ENCODE data around the gene CSF3. TPM values are rescaled to one million over a fixed set of nuclear protein-coding genes. Genes with fewer than 3 reads are reported as not detected.

The CSF3 gene
- total RNA-seq, 4 donors from 2014 or later: not detected

DNA sequence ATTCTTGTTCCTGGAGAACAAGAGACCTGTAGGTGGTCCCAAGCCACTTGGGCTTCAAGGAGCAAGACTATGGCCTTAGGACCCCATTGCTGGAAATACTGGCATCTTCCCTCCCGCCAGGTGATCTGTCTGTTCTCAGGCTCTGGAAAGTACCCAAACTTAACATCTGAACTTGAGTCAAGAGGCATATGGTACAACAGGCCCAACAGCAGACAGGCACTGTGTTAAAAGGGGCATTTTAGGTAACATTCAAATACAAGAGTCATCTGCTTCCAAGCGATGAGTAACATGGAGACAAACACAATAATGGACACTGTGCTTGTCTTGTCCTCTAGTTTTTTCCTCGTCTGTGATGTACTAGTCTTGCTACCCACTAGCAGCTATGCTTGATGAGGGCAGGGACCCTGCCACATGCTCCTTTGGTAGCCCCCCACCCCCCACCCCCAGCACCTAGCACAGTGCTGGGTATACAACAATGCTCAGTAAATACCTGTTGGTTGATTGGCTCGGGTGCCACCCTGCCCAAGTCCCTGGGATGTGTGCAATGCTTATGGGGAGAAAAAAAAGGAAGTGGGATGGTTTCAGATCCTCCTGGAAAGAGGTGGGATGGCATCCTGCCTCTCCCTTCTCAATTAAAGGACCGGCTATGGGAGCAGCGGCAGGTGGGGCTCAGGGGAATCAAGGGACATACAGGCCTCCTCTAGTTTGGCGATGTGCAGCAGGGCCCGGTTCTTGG lies 19.4 kb downstream of the CSF3 start:
- H3K27ac ChIP-seq: no peak overlapping the region
- TF ChIP-seq, protein P1, sequence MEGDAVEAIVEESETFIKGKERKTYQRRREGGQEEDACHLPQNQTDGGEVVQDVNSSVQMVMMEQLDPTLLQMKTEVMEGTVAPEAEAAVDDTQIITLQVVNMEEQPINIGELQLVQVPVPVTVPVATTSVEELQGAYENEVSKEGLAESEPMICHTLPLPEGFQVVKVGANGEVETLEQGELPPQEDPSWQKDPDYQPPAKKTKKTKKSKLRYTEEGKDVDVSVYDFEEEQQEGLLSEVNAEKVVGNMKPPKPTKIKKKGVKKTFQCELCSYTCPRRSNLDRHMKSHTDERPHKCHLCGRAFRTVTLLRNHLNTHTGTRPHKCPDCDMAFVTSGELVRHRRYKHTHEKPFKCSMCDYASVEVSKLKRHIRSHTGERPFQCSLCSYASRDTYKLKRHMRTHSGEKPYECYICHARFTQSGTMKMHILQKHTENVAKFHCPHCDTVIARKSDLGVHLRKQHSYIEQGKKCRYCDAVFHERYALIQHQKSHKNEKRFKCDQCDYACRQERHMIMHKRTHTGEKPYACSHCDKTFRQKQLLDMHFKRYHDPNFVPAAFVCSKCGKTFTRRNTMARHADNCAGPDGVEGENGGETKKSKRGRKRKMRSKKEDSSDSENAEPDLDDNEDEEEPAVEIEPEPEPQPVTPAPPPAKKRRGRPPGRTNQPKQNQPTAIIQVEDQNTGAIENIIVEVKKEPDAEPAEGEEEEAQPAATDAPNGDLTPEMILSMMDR (IDR thresholded peaks at IDR 0.05): no peak
- no peak for TF ChIP-seq POLR2A (IDR thresholded peaks at IDR 0.05)

DNA sequence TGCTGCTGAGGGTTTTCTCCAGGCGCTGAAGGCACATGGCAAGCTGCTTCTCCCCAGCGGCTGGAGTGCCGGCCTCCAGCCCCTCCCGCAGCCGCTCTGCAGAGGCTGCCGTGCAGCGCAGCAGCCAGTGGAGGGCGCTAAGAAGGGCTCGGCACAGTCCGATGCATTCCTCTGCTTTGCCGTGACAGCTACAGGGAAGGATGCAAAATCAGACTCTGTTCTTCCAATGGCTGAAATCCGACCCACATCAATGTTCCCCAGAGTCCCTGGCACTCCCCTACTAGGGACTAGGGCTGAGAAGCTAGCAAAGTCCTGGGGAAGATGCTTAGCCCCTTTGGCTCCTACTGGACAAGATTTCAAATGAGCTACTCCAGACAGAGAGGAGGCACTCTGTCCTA lies 19.9 kb downstream of the CSF3 start:
- no peak for DNase-seq
- Histone ChIP-seq H3K36me3 (peaks cover 0 to 48% (median 0%) of the 10 kb centered on the region in 3 donors), H3K4me3 (no peak overlapping the region), H3K4me1 (peaks cover 0 to 58% (median 0%) of the 10 kb centered on the region in 4 donors), H3K27ac (no peak overlapping the region), H3K9me3 (no peaks in the 10 kb centered on the region), H3K27me3 (no peaks in the 10 kb centered on the region)
- no peak for TF ChIP-seq POLR2A (IDR thresholded peaks at IDR 0.05)
- TF ChIP-seq, protein P1 (IDR thresholded peaks at IDR 0.05): peak in 4 of 6 experiments; percentile 22 to 55 (median 52)

More for the DNA sequence above, 19.4 kb downstream of the CSF3 start:
- Histone ChIP-seq H3K27me3 (no peaks in the 10 kb centered on the region), H3K9me3 (no peaks in the 10 kb centered on the region), H3K4me3 (no peak overlapping the region), H3K36me3 (peaks cover 0 to 54% (median 0%) of the 10 kb centered on the region in 3 donors), H3K4me1 (peaks cover 0 to 58% (median 0%) of the 10 kb centered on the region in 4 donors)
- DNase-seq: no peak

DNA sequence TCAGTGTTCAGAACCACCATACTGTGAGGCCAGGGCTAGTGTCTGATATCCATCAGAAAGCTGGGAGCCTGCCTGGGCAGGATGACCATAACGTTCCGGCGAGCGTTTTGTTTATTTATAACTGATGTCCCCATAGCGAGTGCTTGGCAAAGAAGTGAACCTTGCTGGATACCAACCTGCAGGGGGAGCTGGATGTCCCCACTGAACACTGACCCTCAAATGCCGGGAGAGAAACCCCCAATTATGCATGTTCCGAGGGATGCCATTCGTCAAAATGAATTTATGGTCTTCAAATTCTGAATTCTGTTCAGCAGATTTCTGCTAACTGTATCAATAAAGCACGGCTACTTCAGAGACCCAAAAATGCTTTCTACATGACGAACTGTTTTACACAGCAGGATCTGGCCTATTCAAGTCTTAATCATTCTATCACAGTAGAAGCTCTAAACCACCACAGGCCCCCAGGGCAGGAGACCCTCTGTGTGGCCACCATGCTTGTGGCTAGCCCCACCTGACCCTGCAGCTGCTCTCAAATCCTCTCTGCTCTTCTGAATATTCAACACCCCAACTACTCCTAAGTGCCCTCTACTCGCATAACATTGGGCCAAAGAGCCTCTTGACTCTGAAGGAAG lies 23.8 kb downstream of the CSF3 start:
- Histone ChIP-seq H3K9me3 (no peaks in the 10 kb centered on the region), H3K27ac (peak overlapping the region; percentile 17 to 68 (median 44)), H3K4me3 (no peak overlapping the region), H3K4me1 (peaks cover 0 to 30% (median 0%) of the 10 kb centered on the region in 4 donors), H3K27me3 (no peaks in the 10 kb centered on the region), H3K36me3 (peaks cover 0 to 29% (median 0%) of the 10 kb centered on the region in 3 donors)
- peak in 2 of 3 donors; percentile 28 to 69 for DNase-seq
- TF ChIP-seq POLR2A (IDR thresholded peaks at IDR 0.05): no peak
- TF ChIP-seq, protein P1 (IDR thresholded peaks at IDR 0.05): peak in 5 of 6 experiments; percentile 13 to 56 (median 50)

DNA sequence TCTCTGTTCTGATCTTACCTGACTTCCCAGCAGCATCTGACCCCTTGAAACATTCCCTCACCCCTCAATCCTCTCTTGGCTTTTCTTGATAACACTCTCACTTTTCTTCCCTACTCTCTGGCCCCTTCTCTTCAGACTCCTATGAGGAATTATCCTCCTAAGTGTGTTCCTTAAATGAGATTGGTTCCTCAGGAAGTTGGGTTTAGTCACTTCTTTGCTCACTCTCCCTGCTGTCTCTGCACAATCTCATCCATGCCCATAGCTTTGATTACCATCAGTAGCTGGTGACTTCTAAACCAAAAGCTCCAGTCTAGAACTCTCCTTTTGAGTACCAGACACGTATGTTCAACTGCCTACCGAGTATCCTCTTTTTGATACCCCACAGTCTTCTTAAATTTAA lies 26.0 kb downstream of the CSF3 start:
- Histone ChIP-seq H3K36me3 (peaks cover 0 to 24% (median 0%) of the 10 kb centered on the region in 3 donors), H3K9me3 (no peaks in the 10 kb centered on the region), H3K27ac (no peak overlapping the region), H3K4me3 (no peak overlapping the region), H3K27me3 (no peaks in the 10 kb centered on the region), H3K4me1 (peaks cover 0 to 12% (median 0%) of the 10 kb centered on the region in 4 donors)
- TF ChIP-seq, protein P1 (IDR thresholded peaks at IDR 0.05): no peak
- no peak for TF ChIP-seq POLR2A (IDR thresholded peaks at IDR 0.05)
- no peak for DNase-seq

DNA sequence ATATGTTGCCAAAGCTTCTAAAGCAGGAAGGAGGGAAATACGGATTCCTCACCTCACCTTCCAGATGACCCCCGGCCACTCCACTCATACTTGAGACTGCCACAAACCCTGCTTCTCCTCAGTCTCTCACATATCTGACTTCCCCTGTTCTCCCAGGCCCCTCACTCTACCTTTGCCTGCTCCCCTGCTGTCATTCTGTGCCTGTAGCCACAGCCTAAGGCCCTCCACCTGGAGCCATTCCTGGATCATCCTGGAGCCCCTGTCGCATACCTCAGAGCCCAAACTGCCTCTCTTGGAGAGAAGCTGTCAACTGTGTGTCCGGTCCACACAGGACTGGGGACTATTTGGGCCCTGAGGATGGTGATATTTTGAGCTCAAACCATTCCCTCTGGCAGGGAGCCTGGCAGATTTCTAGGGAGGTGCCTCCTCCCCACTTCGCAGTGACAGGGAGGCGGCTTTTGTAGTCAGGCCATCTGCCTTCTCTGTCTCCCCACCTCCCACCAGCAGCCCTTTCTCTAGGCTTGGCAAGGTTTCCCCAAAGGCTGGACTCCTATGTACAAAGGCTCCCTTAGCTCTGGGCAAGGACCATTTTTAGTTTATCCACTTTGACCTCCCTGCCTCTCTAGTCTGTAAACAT lies 41.3 kb downstream of the CSF3 start:
- H3K4me3 ChIP-seq: no peak overlapping the region
- no peak overlapping the region for H3K27ac ChIP-seq
- no peaks in the 10 kb centered on the region for H3K27me3 ChIP-seq
- no peaks in the 10 kb centered on the region for H3K9me3 ChIP-seq
- TF ChIP-seq POLR2A (IDR thresholded peaks at IDR 0.05): no peak
- TF ChIP-seq, protein P1 (IDR thresholded peaks at IDR 0.05): no peak
- no peak for DNase-seq
- H3K4me1 ChIP-seq: peaks cover 0 to 25% (median 2%) of the 10 kb centered on the region in 4 donors
- peaks cover 0 to 15% (median 0%) of the 10 kb centered on the region in 3 donors for H3K36me3 ChIP-seq
